Measurements from ENCODE around the gene ITPK1. TPM values are rescaled to one million over a fixed set of nuclear protein-coding genes. Genes with fewer than 3 reads are reported as not detected.

The ITPK1 gene
- total RNA-seq, 1 donor from 2014 or later = 43.0 TPM

DNA sequence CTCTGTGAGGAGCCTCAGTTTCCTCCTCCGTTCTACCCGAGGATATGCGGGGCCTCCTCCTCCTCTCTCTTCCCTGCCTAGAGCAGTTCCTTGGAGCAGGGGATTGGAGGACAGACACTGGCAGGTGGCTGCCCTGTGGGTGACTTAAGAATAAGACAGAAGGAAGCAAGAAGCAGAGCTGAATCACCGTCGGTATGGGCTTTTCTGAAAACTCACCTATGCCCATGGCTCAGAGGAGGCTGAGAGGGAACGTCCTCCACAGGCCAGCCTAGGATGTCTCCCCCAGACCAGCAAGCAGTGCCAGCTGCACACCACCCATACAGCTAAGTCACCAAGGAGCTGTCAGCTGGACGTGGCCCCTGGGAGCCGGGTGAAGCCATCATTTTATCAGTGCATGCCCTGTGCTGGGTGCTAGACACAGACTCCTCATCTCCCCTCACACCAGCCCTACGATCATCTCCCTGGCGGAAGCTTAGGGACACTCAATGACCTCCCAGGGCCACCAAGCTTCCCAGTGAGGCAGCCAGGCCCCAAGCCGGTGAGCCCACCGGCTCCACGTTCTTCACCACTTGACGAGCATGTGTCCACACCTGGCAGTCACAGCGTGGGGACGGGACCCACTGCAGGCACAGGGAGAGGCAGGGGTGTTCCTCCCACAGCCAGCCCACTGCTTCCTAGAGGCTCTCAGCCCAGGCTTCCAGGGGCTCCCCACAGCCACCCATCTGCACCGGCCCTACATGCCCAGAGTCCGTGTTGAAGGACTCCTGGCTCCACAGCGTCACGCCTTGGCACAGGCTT lies 21.4 kb downstream of the ITPK1 start:
- Mint-ChIP-seq H3K4me1 (peaks cover 8% of the 10 kb centered on the region), H3K9me3 (no peaks in the 10 kb centered on the region), H3K36me3 (ENCODE audit: low read depth) (peaks cover 2% of the 10 kb centered on the region), H3K27me3 (no peaks in the 10 kb centered on the region), H3K27ac (no peak overlapping the region), H3K4me3 (no peak overlapping the region)
- intact Hi-C loops (cut with micrococcal nuclease) = no loop called here
- DNase-seq (no peak), ATAC-seq (ENCODE audit: low read depth) (no peak)
- CTCF ChIA-PET = no interaction called here
- no peak for TF ChIP-seq CTCF (IDR thresholded peaks at IDR 0.05)
- POLR2A ChIA-PET = no interaction called here

- no peak for ATAC-seq (ENCODE audit: low read depth)
- ChIA-PET POLR2A (no interaction called here), CTCF (no interaction called here)
- Mint-ChIP-seq H3K4me1 (peaks cover 8% of the 10 kb centered on the region), H3K27ac (no peak overlapping the region), H3K36me3 (ENCODE audit: low read depth) (peaks cover 2% of the 10 kb centered on the region), H3K27me3 (no peaks in the 10 kb centered on the region), H3K4me3 (no peak overlapping the region), H3K9me3 (no peaks in the 10 kb centered on the region)
- intact Hi-C loops (cut with micrococcal nuclease) = no loop called here
- no peak for DNase-seq
- no peak for TF ChIP-seq CTCF (IDR thresholded peaks at IDR 0.05)
Measured at GRCh38 chr14:93092606-93093556, 22.8 kb downstream of the ITPK1 start.

DNA sequence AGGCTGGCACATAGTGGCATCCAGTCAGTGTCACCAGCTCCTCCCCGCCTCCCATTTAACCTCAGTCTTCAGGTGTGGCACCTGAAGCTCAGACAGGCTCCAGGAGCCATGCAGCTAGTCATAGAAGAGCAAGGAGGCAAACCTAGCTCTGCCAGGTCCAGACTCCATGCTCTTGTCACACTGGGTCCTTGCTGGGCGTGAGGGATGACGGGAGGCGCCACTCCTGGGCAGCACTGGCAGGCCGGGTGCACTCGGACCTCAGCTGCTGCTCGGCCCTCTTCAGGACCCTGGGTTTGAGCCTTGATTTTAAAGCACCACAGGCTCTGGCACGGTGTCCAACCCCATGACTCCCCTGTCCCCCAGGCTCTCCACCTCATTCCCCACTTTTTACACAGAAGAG lies 24.1 kb downstream of the ITPK1 start:
- peaks cover 10% of the 10 kb centered on the region for H3K4me1 Mint-ChIP-seq
- no peak for TF ChIP-seq CTCF (IDR thresholded peaks at IDR 0.05)
- no peak overlapping the region for H3K4me3 Mint-ChIP-seq
- H3K27me3 Mint-ChIP-seq = no peaks in the 10 kb centered on the region
- H3K27ac Mint-ChIP-seq = no peak overlapping the region
- POLR2A ChIA-PET = interaction anchor here (1.1 kb wide), 1 partner anchor 51 kb away, joined by 3 read pairs; no protein-coding TSS in a partner anchor
- CTCF ChIA-PET = no interaction called here
- no peak for DNase-seq
- intact Hi-C loops (cut with micrococcal nuclease) = no loop called here
- no peak for ATAC-seq (ENCODE audit: low read depth)
- peaks cover 2% of the 10 kb centered on the region for H3K36me3 Mint-ChIP-seq (ENCODE audit: low read depth)
- H3K9me3 Mint-ChIP-seq = no peaks in the 10 kb centered on the region

- Mint-ChIP-seq H3K4me3 (no peak overlapping the region), H3K36me3 (ENCODE audit: low read depth) (peaks cover 2% of the 10 kb centered on the region), H3K27me3 (no peaks in the 10 kb centered on the region), H3K4me1 (peaks cover 16% of the 10 kb centered on the region), H3K27ac (no peak overlapping the region), H3K9me3 (no peaks in the 10 kb centered on the region)
- ATAC-seq (ENCODE audit: low read depth) = no peak
- intact Hi-C loops (cut with micrococcal nuclease) = no loop called here
- DNase-seq = no peak
- POLR2A ChIA-PET = interaction anchor here (1.1 kb wide), 1 partner anchor 51 kb away, joined by 3 read pairs; no protein-coding TSS in a partner anchor
- CTCF ChIA-PET = no interaction called here
- no peak for TF ChIP-seq CTCF (IDR thresholded peaks at IDR 0.05)
Measured at GRCh38 chr14:93090826-93091555, 24.7 kb downstream of the ITPK1 start.

Data from activated B cell treated with CpG ODN at 0.5 μM for 24 hours (primary cell).